Tibial nerve (tissue), 4 donors: ENCODE data around the gene OXCT1. TPM values are rescaled to one million over a fixed set of nuclear protein-coding genes. Genes with fewer than 3 reads are reported as not detected.

Experiments
- DNase-seq, 2 donors: peaks; one replicate each; pipeline ENCODE4 v3.0.0-alpha.2; 2019; ENCODE audit warnings: low spot score in 2 of 2
- H3K27ac ChIP-seq, 4 donors: fragments of 200-600 bp; sonication (generic) in 3 of 4; one replicate each; pipeline ENCODE4 v1.5.1; 2017 to 2019; ENCODE audit warnings: mild to moderate bottlenecking in 1 of 4
- H3K27me3 ChIP-seq, 2 donors: fragments of 200-600 bp; sonication (generic) in 1 of 2; one replicate each; pipeline versions ENCODE4 v1.5.1 to v1.6.0; 2017 to 2019
- H3K36me3 ChIP-seq, 3 donors: fragments of 200-600 bp; sonication (generic); one replicate each; pipeline ENCODE4 v1.5.1; 2018 to 2019
- H3K4me1 ChIP-seq, 4 donors: fragments of 200-600 bp; sonication (generic) in 3 of 4; one replicate each; pipeline ENCODE4 v1.5.1; 2017 to 2019
- H3K4me3 ChIP-seq, 4 donors: fragments of 200-600 bp; sonication (generic) in 3 of 4; one replicate each; pipeline ENCODE4 v1.5.1; 2017 to 2019; ENCODE audit warnings: mild to moderate bottlenecking in 1 of 4, moderate library complexity in 1 of 4
- H3K9me3 ChIP-seq, 4 donors: fragments of 200-600 bp; sonication (generic) in 3 of 4; one replicate each; pipeline ENCODE4 v1.5.1; 2017 to 2019
- CTCF ChIP-seq, 5 experiments: fragments of 200-600 bp in 3 of 5; fragments of 450-650 bp in 2 of 5; sonication (generic) in 3 of 5; IDR thresholded peaks; one replicate each; pipeline ENCODE4 v1.5.1; 2016 to 2019; ENCODE audit warnings: antibody characterized with exemption in 5 of 5, mild to moderate bottlenecking in 3 of 5, moderate library complexity in 2 of 5
- EP300 ChIP-seq, 2 donors: sonication (generic); formaldehyde crosslinking; IDR thresholded peaks; one replicate each; pipeline ENCODE4 v1.6.1; 2017; ENCODE audit warnings: antibody characterized with exemption in 2 of 2, mild to moderate bottlenecking in 1 of 2
- POLR2A ChIP-seq, 2 donors: fragments of 450-650 bp; IDR thresholded peaks; one replicate each; pipeline ENCODE4 v1.6.1; 2017; ENCODE audit warnings: antibody characterized with exemption in 2 of 2, mild to moderate bottlenecking in 2 of 2, moderate library complexity in 2 of 2
- WGBS, 2 donors: methylation state at CpG; one replicate each; pipeline ENCODE4 v1.1.5; 2018; 5-methylcytosine and 5-hydroxymethylcytosine counted together
- total RNA-seq, 4 donors: library from RNA; depleted of rRNA; stranded (reverse); fragments of >200 nt; gene quantifications; one replicate each; pipeline ENCODE4 v1.1.0, GENCODE V29; 2016

The OXCT1 gene
- total RNA-seq, 4 donors from 2014 or later = 20.4 to 41.2 (median 26.0) TPM

GRCh38 chr5:41832430-41832829 lies 37.8 kb downstream of the OXCT1 start:
- Histone ChIP-seq H3K4me1 (peaks cover 0 to 19% (median 4%) of the 10 kb centered on the region in 4 donors), H3K9me3 (no peaks in the 10 kb centered on the region), H3K27ac (no peak overlapping the region), H3K36me3 (peaks cover 0 to 31% (median 0%) of the 10 kb centered on the region in 3 donors), H3K27me3 (no peaks in the 10 kb centered on the region), H3K4me3 (no peak overlapping the region)
- WGBS, 2 donors = 41 to 44% methylated on average over 3 of the region's 3 CpGs
- no peak for DNase-seq
- TF ChIP-seq EP300 (IDR thresholded peaks at IDR 0.05) (no peak), CTCF (IDR thresholded peaks at IDR 0.05) (no peak), POLR2A (IDR thresholded peaks at IDR 0.05) (no peak)

GRCh38 chr5:41831155-41831554 lies 39.1 kb downstream of the OXCT1 start:
- H3K27ac ChIP-seq = no peak overlapping the region
- no peak for TF ChIP-seq EP300 (IDR thresholded peaks at IDR 0.05)
- TF ChIP-seq CTCF (IDR thresholded peaks at IDR 0.05) = no peak
- TF ChIP-seq POLR2A (IDR thresholded peaks at IDR 0.05) = no peak
- H3K36me3 ChIP-seq = peaks cover 0 to 34% (median 0%) of the 10 kb centered on the region in 3 donors
- WGBS, 2 donors = 88 to 92% methylated on average over 3 of the region's 3 CpGs
- no peaks in the 10 kb centered on the region for H3K27me3 ChIP-seq
- H3K4me1 ChIP-seq = peaks cover 0 to 14% (median 4%) of the 10 kb centered on the region in 4 donors
- H3K9me3 ChIP-seq = no peaks in the 10 kb centered on the region
- H3K4me3 ChIP-seq = no peak overlapping the region
- DNase-seq = no peak

- no peak for TF ChIP-seq CTCF (IDR thresholded peaks at IDR 0.05)
- no peak for TF ChIP-seq POLR2A (IDR thresholded peaks at IDR 0.05)
- no peak for TF ChIP-seq EP300 (IDR thresholded peaks at IDR 0.05)
- WGBS, 2 donors = 88 to 97% methylated on average over 1 of the region's 1 CpG
- no peaks in the 10 kb centered on the region for H3K4me1 ChIP-seq
- H3K4me3 ChIP-seq = no peak overlapping the region
- no peaks in the 10 kb centered on the region for H3K9me3 ChIP-seq
- H3K36me3 ChIP-seq = peaks cover 0 to 29% (median 0%) of the 10 kb centered on the region in 3 donors
- H3K27me3 ChIP-seq = no peaks in the 10 kb centered on the region
- H3K27ac ChIP-seq = no peak overlapping the region
- DNase-seq = no peak
These were observed 42.4 kb downstream of the OXCT1 start for GRCh38 chr5:41827792-41828191.

GRCh38 chr5:41822036-41822435 lies 48.2 kb downstream of the OXCT1 start:
- DNase-seq = no peak
- TF ChIP-seq CTCF (IDR thresholded peaks at IDR 0.05) (no peak), POLR2A (IDR thresholded peaks at IDR 0.05) (no peak), EP300 (IDR thresholded peaks at IDR 0.05) (no peak)
- Histone ChIP-seq H3K4me1 (no peaks in the 10 kb centered on the region), H3K4me3 (no peak overlapping the region), H3K36me3 (no peaks in the 10 kb centered on the region), H3K27me3 (no peaks in the 10 kb centered on the region), H3K27ac (no peak overlapping the region), H3K9me3 (no peaks in the 10 kb centered on the region)
- WGBS, 2 donors = 84 to 87% methylated on average over 3 of the region's 3 CpGs

GRCh38 chr5:41821051-41821450 lies 49.2 kb downstream of the OXCT1 start:
- Histone ChIP-seq H3K27ac (no peak overlapping the region), H3K27me3 (no peaks in the 10 kb centered on the region)
- TF ChIP-seq POLR2A (IDR thresholded peaks at IDR 0.05) (no peak), CTCF (IDR thresholded peaks at IDR 0.05) (no peak), EP300 (IDR thresholded peaks at IDR 0.05) (no peak)

More at GRCh38 chr5:41821051-41821450, 49.2 kb downstream of the OXCT1 start:
- Histone ChIP-seq H3K36me3 (no peaks in the 10 kb centered on the region), H3K4me1 (peaks cover 0 to 5% (median 0%) of the 10 kb centered on the region in 4 donors), H3K9me3 (no peaks in the 10 kb centered on the region), H3K4me3 (no peak overlapping the region)
- DNase-seq = no peak
